GM19099 (cell line): ENCODE data around the gene NDUFA13.

ENCODE experiments used
- POLR2A ChIP-seq: IDR thresholded peaks from 3 replicates; pipeline ENCODE4 v1.6.1; 2011; ENCODE audit warnings: low read depth; ENCODE audit not compliant: insufficient read length; ENCODE audit errors: extremely low read depth

Gene NDUFA13

GRCh38 chr19:19531951-19532805 is 16.2 kb downstream of the NDUFA13 start:
- TF ChIP-seq POLR2A = no peak

DNA sequence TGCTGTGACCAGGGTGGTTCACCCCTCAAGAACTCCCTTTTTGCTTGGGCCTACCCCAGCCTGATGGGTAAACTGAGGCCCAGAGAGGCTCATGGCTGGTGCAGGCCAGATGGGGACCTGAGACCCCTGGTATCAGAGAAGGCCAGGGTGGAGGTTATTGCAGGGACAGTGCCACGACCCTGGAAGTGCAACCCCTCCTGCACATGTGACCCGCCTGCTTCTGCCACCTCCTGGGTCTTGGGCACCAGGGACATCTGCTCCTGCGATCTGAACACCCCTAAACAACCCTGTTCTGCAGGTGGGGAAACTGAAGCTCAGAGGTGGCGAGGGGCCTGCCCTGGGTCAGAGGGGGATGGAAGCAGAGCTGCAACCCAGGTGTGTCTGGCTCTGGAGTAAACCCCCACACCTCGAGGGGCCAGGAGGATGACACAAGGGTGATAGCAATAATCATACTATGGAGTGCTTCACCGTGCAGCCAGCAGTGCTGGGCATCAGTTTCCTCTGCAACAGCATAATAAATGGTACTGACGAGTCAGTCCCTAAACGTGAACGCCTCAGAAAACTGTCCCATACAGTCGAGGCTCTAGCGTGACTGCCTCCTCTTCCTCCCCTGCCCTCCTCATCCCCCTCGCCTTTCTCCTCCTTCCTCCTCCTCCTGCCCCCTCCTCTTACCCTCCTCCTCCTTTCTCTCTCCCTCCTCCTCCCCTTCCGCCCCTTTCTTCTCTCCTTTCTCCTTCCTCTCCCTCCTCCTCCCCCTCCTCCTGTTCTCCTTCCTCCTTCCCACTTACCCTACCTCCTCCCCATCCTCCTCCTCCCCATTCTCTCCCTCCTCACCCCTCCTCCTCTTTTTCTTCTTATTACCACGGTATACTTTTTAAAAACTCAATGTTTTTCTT is 17.0 kb downstream of the NDUFA13 start:
- TF ChIP-seq POLR2A = no peak

DNA sequence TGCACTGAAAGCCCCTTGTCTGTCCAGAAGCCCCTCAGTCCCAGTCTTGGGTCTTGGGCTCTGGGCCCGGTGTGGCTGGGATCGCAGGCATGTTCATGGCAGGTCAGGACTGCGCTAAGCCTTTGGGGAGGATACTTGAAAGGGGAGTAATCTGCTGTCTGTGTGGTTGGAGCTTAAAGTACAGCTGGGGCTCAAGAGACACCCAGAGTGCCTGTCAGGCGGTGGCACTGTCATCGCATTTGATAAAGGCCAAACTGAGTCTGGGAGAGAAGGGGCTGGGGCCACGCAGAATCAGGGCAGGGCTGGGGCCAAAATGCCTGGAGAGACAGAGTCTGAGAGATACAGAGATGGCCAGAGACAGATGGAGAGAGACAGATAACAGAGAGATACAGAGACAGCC is 17.8 kb downstream of the NDUFA13 start:
- TF ChIP-seq POLR2A = no peak

DNA sequence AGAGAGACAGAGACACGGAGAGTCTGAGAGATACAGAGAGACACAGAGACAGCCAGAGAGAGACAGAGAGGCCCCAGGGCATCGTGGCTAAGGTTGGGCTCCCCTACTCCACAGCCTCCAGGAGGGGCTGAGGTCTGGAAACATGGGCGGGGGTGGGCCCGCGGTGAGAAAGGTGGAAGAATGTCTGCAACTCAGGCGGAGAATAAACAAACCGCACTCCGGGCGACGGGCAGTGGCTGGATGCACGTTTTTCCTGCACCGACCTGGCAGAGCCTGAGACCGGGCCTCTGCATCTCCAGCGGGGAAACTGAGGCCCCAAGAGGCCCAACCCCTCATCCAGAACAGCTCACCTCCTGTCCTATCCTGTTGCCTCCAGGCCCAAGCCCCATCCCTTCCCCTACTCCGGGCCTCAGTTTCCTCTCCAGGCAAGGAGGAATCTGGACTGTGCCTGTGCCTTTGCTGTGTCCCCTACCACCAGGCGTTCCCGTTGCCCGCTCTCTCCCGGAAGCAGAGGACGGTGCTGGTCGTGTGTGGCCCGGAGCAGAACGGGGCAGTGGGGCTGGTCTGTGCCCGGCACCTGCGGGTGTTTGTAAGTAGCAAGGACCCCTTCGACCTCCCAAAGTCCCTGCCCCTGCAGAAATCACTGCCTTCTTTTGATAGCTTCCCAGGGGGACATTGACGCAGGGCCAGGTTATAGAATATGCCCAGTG is 18.7 kb downstream of the NDUFA13 start:
- TF ChIP-seq POLR2A = no peak

DNA sequence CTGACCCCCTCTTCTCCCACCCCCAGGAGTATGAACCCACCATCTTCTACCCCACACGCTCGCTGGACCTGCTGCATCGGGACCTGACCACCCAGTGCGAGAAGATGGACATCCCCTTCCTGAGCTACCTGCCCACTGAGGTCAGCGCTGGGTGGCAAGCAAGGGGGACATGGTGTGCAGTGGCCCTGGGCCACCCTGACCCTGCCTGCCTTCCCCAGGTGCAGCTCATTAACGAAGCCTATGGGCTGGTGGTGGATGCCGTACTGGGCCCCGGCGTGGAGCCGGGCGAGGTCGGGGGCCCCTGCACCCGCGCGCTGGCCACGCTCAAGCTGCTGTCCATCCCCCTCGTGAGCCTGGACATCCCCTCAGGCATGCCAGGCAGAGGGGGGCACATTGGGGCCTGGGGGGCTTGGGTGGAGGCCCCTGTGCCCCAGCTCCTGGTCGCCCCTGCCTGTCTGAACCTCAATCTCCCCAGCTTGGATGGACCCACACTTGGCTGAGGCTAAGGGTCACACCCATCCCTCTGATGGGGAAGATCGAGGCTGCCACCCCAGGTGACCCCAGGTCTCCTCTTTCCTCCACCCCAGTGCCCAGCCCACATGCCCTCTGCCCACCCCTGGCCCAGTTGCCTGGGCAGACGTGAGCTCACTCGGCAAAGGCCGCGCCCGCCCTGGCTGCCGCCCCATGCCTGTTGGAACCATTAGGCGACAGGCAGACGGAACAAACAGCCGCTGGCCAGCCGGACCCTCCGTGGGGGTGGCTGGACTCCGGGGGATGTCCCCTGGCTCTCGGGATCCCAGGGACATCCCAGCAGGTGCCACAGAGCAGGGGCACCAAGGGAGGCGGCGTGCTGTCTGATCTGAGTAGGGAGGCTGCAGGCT is 19.5 kb downstream of the NDUFA13 start:
- TF ChIP-seq POLR2A = no peak

GRCh38 chr19:19537075-19538048 is 21.3 kb downstream of the NDUFA13 start:
- no peak for TF ChIP-seq POLR2A

DNA sequence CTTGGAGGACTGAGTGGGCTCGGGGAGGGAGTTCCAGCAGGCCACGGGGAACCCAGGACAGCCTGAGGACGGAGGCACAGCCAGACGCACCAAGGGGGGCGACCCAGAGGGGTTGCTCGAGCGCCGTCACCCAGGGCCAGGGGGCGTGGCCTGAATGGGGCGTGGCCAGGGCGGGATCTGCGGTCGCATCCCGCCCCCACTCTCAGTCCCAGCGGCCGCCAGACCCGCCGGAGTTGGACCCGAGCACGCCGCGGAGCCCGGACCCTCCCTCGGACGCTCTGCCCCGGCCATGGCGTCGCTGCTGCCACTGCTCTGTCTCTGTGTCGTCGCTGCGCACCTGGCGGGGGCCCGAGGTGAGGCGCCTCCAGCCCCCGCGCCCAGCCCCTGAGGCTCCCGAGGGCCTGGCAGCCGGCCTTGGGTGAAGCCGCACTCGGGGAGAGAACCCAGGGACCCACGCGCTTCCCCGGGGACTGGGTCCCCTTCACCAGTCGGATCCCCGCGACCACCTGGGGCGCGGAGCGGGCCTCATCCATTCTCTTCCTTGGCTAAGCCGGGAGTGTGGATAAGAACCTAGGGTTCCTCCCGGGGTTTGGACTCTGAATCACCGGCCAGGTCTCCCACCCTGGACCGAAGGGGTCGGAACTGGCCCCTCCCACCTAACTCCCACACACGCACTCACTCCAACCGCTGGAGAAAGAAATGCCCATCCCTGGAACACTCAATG is 22.2 kb downstream of the NDUFA13 start, which contains the start of gene CILP2:
CILP2 (plus strand) TSS at position 205 of the 724 bp plus-strand sequence; CDS start at position 290, 85 bp downstream.
- no peak for TF ChIP-seq POLR2A

DNA sequence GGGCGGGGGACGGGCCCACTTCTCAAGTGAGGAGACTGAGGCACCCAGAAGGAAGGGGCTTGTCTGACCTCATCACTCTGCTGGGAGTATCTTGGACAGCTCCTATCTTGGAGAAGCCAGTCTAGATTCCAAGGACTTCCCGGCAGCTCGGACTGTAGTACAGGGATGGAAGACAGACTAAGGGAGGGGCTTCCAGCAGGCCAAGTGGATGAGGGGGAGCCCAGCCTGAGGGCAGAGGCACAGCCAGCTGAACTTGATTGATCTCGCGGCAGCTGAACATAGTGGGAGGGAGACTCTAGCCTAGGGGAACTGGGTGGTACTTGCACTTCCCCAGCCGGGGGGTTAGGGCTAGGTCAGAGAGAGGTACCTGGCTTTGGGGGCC is 22.8 kb downstream of the NDUFA13 start:
- no peak for TF ChIP-seq POLR2A

GRCh38 chr19:19539698-19540063 is 23.7 kb downstream of the NDUFA13 start:
- no peak for TF ChIP-seq POLR2A

DNA sequence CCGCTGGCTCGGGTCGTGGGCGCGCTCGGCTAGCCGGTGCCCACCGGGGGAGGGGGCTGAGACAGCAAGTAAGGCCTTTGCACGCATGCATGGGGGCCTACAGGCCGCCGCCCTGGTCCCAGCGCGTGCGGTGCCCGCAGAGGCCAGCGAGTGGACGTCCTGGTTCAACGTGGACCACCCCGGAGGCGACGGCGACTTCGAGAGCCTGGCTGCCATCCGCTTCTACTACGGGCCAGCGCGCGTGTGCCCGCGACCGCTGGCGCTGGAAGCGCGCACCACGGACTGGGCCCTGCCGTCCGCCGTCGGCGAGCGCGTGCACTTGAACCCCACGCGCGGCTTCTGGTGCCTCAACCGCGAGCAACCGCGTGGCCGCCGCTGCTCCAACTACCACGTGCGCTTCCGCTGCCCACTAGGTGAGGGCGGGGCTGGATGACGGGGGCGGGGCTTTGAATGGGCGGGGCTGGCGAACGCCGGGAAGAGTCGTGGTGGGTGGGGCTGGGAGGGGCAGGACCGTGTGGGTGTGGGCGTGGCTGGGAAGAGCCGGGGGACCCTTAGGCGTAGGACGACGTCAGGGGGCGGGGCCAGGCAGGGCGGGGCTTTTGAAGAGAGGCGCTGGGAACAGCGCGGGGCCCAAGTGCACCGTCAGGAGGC is 24.2 kb downstream of the NDUFA13 start:
- no peak for TF ChIP-seq POLR2A

- TF ChIP-seq POLR2A = no peak
Observed at GRCh38 chr19:19540715-19541515, 24.9 kb downstream of the NDUFA13 start.
